ENCODE results near the gene WASHC2C.
"Not testable (repeated sequence)": the region's sequence is repeated elsewhere in the genome, so short reads cannot be mapped to it uniquely, and the experiment has no call there.

Gene WASHC2C

DNA sequence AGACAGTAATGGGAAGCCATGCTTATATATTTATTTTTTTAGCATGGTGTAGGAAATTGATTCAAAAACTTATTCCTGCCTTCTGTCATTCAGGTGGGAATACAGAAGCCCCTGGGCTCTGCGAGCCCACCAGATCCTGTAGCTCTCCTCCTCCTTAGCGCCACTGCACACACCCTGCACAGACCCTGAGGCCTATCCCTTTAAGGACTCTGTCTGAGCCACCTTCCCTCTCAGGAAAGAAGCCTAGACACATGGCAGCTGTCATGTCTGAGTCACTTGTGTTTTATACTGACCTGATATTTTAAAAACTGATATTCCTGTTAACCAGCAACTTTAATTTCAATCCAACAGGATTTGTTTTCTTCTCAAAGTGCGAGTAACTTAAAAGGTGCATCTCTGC, 36.0 kb downstream of the WASHC2C start:
- not testable (repeated sequence) for DNase-seq

DNA sequence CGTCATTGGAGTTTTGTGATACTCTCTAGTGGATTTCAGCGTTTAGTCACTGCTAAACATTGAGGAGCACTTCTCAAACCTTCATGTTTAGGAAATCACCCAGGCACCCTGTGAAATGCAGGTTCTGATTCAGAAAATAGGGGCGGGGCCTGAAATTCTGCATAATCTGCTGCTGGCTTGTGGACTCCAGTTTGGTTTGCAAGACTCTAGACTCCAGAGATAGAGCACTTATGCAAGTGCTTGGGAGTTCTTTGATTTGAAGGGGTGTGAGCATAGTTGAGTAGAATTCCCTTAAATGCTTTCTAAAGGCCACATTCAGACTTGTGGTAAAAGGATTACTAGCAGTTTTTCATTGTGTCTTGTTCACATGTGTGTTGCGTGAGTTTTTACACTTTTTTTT, 41.3 kb downstream of the WASHC2C start:
- not testable (repeated sequence) for DNase-seq

DNA sequence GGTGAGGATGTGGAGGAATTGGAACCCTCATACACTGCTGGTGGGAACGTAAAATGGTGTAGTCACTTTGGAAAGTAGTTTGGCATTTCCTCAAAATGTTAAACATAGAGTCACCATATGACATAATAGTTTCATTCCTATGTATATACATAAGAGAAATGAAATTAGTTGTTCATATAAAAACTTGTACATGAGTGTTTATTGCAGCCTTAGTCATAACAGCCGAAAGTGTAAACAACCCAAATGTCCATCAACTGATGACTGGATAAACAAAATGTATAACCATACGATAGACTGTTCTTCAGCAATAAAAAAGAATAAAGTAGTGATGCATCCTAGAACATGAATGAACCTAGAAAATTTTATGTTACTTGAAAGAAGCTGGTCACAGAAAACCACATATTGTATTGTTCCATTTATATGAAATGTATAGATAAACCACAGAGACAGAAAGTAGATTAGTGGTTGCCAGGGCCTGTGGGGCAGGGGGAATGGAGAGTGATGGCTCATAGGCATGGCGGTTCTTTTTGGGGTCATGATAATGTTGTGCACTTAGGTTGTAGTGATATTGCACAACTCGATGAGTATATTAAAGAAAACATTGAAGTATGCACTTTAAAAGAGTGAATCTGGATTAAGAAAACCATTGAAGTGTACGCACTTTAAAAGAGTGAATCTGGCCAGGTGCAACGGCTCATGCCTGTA, 44.8 kb downstream of the WASHC2C start:
- not testable (repeated sequence) for DNase-seq

DNA sequence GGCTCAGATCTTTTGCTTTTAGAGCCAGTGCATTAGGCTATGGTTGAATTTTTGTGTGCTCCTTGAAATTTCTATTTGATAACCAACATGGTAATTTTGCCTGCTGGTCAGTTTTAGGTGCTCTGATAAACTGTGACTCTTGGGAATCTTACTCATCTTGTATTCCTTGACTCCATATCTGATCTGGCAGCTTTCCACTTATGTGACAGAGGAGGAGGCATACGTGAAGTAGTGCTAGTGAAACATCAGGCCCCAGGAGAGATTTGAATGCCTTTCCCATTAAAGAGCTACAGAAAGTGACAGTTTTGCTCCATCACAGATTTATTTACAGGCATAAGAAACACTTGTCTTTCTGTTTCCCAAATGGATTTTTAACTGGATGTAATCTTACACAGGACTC, 59.2 kb downstream of the WASHC2C start:
- DNase-seq: not testable (repeated sequence)

DNA sequence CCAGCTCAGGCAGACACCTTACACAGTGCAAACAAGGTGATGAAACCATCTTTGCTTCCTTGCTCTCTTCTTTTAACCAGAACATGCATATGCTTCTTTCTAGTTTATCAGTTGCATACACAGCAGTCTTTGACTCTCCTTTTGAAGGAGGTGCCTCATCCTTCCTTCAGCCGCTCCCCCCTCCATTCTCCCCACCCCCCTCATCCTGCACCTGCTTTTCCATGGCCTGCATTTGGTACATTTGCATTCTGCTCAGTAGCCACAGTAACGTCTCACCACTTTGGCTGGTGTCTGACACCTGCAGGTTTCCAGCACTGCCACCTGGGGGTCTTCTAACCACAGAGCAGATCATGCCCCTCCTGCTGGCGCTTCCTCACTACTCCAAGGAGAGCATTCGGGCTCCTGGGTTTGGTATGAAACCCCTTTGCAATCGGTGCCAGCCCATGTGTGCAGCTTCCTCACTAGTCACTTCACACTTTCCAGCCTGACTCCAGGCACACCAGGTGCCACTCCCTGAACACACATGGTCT, 60.2 kb downstream of the WASHC2C start:
- not testable (repeated sequence) for DNase-seq

DNA sequence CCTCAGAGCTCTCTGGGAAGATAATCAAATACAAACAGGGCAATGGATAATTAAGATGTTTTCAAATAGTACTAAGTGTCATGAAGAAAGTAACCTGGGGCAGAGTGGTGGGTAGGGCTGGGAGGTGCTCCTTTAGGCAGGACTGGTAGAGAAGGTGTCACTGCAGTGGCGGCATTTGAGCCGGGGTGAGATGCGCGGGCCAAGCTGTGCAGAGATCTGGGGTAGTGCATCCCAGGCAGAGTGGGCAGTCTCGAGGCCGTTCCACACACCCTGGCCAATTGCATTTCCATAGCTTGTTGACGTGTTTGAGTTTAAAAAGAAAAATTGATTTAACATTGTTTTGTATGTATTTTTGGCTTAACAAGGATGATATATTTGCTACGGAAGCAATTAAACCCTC, 62.9 kb downstream of the WASHC2C start:
- DNase-seq: not testable (repeated sequence)

DNA sequence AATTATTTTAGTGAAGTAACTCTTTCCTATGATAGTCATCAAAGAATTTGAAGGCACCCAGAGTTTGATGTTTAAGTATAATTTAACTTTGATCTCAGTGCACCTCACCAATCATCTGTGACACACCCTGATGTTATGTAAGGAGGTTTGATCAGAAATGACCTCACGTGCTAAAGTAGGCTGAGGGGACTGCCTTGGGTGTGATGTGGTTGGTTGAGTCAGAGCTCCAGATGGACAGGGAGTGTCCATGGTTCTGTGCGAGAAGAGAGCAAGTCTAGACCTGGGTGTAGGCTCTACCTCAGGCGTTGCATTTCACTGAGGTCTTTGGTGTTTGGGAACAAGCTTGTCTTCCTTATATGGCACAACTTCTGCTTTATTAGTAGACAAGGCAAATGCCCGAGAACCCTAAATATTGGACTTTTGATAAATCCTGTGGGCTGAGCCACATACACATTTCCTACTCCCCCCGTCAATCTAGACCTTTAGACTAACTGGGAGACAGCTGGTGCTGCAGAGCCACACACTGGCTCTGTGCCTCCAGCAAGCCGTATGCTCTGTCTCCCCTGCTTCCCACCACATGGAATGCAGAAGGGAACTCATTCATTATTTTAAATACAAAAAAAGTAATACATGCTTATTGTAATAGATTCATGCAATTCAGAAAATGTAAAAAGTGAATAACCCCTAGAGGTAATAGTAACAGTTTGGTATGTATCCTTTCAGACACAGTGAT, 63.8 kb downstream of the WASHC2C start:
- DNase-seq: not testable (repeated sequence)

DNA sequence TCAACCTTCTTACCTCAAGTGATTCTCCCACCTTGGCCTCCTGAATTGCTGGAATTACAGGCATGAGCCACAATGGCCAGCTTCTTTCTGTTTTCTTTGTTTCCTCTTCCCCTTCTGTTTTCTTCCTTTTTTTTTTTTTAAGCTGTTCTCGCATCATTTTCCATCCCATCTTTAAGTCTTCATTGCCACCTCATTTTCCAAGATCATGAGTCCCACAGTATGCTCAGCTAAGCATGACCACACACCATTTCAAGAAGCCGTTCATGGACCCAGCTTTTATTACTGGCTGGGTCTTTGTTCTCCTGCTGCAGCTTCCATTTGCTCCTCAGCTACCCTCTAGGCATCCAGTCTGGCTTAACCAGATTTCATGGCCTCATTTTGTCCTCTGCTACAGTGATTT, 67.7 kb downstream of the WASHC2C start:
- DNase-seq: not testable (repeated sequence)

DNA sequence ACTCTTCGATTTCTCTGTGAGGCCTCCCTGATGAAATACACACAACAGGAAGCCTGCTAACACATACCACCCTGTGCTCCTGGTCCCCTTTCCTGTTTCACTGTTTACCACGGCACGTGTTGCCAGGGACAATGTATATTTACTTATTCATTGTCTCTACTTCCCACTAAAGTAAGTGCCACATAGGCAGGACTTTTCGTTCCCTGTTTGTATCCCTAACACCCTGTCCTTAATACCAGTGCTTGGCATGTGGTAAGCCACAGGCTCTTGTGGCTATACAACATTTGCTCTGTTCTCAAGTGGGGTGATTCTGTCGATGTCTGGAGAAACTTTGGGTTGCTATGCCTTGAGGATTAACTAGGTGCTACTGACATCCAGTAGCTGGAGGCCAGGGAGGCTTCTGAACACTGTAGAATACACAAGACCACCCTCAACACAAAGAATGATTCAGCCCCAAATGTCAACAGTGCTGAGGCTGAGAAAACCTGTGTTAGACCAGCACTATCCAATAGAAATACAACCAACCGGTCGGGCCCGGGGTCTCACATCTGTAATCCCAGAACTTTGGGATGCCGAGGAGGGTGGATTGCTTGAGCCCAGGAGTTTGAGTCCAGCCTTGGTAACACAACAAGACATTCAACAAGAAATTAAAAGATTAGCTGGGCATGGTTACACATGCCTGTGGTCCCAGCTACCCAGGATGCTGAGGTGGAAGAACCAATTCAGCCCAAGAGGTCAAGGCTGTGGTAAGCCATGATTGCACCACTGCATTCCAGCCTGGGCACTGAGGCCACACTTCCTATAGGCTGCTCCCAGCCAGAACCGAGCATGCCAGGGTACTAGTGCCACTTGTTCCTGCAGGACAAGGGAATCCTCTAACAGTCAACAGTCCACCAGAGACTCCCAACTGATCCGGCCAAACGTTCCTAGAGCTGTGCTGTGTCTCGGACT, 76.3 kb downstream of the WASHC2C start:
- DNase-seq: not testable (repeated sequence)

DNA sequence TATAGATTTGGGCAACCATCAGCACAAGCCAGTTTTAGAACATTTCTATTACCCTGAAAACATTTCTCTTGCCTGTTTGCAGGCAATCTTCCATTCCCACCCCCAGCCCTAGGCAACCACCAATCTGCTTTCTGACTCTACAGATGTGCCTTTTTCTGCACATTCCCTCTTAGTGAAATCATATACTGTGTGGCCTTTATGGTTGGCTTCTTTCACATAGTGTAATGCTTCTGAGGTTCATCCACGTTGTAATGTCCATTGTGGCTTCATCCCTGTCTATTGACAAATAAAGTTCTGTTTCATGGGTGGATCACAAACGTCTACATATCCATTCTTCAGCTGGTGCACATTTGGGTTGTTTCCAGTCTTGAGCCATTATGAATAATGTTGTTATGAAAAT, 77.9 kb downstream of the WASHC2C start:
- not testable (repeated sequence) for DNase-seq

DNA sequence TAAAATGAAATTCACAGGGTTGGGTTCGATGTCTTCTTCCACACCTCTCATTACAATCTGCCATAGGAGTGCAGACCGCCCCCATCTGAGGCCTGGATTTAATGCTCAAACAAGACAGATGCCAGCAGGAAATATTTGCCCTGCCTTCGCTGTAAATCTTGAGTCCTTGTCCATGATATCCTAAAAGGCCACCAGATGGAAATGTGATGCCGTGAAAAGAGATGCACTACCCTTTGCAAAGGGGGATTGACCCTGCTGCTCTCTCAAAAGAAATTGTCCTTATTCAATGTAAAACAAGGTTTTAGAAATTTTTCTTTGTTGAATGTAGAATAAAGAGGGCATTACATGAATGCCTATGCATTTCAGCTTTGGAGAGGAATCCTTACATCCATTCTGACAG, 82.8 kb downstream of the WASHC2C start:
- DNase-seq: no peak

DNA sequence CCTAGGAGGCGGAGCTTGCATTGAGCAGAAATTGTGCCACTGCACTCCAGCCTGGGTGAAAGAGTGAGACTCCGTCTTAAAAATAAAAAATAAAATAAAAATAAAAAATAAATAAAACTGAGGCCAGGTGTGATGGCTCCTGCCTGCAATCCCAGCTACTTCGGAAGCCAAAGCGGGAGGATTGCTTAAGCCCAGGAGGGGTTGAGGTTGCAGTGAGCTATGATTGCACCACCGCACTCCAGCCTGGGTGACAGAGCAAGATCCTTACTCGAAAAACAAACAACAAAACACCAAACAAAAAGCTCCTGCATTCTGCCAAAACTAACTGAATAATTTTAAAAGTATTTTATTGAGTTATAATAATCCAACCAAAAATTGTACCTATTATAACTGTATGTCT, 84.0 kb downstream of the WASHC2C start:
- DNase-seq: no peak

DNA sequence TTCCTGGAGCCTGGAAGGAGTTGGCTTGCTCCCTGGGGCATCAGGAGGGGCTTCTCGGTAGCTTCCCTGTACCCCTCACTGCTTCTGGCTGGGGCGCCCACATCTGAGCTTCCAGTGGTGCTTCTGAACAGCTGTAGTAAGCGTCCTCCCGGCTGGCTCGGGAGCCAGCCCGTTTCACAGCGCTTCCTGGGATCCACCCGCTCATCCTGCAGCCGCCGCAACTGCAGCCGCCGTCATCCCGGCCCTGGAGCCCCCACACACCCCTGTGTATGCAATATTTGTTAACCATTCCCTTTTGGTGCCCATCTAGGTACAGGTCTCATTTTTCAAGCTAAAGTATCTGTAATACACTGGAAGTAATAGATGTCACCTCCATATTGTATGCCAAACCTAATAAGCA, 85.9 kb downstream of the WASHC2C start:
- DNase-seq: not testable (repeated sequence)

DNA sequence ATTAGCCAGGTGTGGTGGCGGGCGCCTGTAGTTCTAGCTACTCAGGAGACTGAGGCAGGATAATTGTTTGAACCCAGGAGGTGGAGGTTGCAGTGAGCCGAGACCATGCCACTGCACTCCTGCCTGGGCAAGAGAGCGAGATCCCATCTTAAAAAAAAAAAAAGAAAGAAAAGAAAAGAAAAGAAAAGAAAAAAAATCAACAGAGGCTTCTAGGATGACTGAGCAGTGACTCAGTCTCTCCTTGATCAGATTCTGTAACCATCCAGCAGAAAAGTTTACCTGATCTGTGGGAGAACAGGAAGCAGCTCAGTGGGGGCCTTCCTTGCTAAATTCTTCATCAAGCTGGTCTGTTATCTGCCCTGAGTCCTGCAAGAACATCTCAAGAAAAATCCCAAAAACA, 87.1 kb downstream of the WASHC2C start:
- DNase-seq: not testable (repeated sequence)

DNA sequence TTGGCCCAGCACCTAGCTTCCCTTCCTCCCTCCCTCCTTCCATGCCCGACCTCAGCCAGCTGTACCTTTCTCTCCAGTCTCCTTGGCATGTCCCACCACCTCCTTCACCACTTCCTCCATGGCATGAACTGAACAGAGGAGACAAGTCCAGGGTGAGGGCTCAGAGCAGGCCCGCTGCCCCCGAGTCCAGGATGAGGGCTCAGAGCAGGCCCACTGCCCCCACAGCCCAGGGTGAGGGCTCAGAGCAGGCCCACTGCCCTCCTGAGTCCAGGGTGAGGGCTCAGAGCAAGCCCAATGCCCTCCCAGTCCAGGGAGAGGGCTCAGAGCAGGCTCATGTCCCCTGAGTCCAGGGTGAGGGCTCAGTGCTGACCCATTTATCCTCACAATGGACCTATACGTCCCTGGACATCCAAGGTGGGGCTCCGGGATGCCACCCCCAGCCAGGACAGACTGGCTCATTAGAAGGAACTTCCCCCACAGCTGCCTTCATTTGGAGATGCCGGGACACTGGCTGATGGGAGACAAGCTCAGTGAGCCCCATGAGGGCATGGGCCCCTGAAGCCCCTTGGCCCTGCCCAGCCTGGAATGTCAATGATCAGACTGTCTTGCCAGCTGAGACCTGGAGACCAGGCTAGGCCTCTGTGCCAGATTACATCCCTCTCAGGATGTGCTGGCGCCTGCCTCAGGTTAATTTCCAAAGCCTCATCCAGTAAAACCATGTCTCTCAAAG, 90.2 kb downstream of the WASHC2C start:
- DNase-seq: no peak

DNA sequence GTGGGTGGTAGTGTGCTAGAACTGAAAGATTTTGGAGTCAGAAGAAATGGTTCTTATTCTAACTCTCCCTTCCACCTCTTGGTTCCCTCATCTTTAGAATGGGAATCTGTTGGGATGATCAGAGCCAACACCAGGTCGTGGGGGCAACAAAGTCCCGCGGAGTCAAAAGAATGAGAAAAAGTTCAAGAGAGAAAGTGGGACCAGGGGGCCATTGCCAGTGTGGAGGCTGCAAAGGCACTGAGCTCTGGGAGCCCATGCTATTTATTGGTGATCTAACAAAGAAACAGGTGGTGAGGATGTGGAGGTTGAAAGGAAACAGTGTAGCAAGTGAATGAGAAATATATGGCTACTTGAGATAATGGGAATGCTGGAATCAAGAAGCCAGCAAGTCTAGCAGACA, 90.8 kb downstream of the WASHC2C start:
- DNase-seq: no peak

DNA sequence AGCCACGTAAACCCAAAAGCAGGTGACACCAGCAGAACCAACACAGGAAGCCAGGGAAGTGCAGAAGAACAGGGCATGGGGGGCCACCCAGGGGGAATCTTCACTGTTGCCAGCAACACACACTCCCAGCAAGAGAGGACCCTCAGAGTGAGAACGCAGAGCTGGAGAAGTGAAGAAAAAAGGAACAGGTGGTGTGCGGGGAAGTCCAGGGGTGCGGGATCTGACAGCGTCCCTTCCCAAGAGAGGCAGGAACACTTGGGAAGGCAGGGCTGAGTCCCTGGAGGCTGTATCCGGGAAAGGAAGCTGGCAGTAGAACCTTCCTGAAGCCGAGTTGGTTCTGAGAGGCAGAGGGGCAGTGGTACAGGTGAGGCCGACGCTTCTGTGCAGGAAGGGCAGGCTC, 92.5 kb downstream of the WASHC2C start:
- no peak for DNase-seq

DNA sequence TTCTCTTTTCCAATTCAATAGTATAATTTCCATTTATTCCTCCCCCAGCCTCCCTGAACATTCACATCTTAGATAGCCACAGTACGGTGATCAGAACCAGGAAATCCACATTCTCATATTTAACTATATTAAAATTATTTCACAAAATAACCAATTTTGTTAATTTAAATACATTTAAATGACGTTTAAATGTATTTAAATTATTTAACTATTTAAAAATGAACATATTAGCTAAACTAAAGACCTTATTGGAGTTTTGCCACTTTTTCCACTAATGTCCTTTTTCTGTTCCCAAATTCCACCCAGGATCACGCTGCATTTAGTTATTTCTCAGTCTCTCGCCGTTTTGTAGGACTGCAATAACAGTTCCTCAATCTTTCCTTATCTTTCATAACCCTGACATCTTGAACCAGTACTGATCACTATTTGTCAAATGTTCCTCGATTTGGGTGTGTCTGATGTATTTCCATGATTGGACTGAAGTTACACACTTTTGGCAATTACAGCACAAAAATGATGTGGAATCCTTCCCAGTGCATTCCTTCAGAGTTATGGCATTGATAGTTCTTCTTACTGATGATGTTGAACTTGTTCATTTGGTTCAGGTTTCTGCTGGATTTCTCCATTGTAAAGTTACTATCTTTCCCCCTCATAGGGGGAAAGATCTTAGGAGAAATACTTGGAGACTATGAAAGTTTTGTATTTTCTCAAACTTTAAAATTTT, 93.2 kb downstream of the WASHC2C start:
- not testable (repeated sequence) for DNase-seq

DNA sequence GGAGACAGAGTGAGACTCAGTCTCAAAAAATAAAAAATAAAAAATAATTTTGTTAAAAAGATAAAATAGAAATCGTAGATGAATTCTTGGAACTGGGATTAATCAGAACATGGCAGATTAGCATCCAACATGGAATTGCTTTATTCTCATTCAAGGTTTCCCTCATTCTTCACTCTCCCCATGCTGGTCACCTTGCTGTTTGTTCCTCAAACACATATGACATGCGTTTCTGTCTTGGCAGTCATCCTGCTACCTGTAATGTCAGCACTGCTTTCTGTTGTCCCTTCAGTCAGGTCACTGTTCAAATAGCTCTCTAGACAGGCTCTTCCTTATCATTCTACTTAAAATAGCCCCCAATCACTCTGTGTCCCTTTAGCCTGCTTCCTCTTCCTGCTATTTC, 95.9 kb downstream of the WASHC2C start:
- DNase-seq: not testable (repeated sequence)
